GM18951 (cell line): Measurements from ENCODE around the gene NOP53.

ENCODE experiments used
- POLR2A ChIP-seq: IDR thresholded peaks from 4 replicates; pipeline ENCODE4 v1.6.1; 2011; ENCODE audit warnings: mild to moderate bottlenecking; ENCODE audit not compliant: insufficient read length, insufficient read depth; ENCODE audit errors: extremely low read depth
- in situ Hi-C: fragments of 300-500 bp; cut with MboI; formaldehyde crosslinking; loops from one replicate; pipeline ENCODE4 v1.12.0; 2022; ENCODE audit warnings: low sequenced_read_pairs, mixed read lengths, inconsistent platforms; ENCODE audit not compliant: unreplicated experiment

NOP53 gene

DNA sequence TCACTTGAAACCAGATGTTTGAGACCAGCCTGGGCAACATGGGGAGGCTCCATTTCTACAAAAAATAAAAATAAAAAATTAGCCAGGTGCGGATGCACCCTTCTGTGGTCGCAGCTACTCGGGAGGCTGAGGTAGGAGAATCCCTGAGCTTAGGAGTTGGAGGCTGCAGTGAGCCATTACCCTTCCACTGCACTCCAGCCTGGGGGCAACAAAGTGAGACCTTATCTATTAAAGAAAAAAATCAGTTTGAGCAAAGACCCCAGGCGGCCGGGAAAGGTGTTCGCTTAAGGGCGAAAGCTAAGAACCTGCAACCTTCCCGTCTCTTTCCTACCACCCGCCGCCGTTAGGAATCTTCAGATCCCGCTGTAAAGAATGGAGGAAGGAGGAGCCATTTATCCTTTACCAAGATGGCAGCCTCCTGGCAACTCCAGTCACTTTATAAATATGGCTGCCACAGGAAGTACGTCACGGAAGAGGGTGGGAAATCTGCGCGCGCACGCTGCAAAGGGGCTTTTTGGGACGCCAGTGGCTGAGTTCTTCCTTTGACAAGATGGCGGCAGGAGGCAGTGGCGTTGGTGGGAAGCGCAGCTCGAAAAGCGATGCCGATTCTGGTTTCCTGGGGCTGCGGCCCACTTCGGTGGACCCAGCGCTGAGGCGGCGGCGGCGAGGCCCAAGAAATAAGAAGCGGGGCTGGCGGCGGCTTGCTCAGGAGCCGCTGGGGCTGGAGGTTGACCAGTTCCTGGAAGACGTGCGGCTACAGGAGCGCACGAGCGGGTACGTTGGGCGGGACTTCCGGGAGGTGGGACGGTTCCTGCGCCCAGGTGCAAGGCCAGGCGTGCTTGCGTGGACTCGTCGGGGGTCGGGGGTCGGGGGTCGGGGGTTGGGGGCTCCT lies at the start of gene NOP53:
Gene NOP53 (plus strand): TSS at position 537 of the 892 bp plus-strand sequence. CDS start 14 bp downstream, at position 551.
- peak; percentile 88 for TF ChIP-seq POLR2A
- in situ Hi-C loops: no loop called here

- TF ChIP-seq POLR2A: no peak
- in situ Hi-C loops: no loop called here
These were observed 48.7 kb upstream of the NOP53 start for GRCh38 chr19:47696635-47697034.

DNA sequence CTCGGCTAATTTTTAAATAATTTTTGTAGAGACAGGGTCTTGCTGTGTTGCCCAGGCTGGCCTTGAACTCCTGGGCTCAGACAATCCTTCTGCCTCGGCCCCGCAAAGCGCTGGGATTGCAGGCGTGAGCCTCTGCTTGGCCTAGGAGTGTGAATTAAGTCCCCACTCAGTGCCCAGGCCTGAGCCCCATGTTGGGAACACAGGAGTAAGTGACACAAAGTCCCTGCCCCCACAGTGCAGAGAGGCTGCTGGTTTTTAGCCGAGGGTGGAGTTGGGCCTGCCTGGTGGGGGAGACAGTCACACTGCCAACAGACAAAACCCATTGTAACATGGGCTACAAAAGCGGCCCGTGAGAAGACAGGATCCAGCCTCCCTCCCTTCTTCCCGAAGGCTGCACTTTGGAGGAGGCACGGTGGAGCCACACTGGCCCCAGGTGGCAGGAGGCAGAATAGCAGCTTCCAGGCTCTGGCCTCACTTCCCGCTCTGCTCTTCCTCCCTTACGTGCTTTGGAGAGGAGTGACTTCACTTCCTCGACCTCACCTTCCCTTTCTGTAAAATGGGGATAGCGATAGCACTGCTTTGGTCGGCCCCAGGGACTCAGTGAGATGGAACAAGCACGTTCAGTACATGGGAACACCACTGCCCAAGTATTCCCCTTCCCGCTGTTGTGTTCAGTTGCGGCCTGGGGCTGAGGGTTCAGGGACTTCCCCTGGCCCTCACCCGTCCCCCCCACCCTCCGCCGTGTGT lies 47.3 kb upstream of the NOP53 start:
- in situ Hi-C loops: no loop called here

GRCh38 chr19:47698631-47699359 lies 46.6 kb upstream of the NOP53 start:
- no peak for TF ChIP-seq POLR2A
- in situ Hi-C loops: no loop called here

More for the DNA sequence above, 47.3 kb upstream of the NOP53 start:
- TF ChIP-seq POLR2A: no peak

GRCh38 chr19:47699360-47699917 lies 45.9 kb upstream of the NOP53 start:
- in situ Hi-C loops: no loop called here
- no peak for TF ChIP-seq POLR2A

DNA sequence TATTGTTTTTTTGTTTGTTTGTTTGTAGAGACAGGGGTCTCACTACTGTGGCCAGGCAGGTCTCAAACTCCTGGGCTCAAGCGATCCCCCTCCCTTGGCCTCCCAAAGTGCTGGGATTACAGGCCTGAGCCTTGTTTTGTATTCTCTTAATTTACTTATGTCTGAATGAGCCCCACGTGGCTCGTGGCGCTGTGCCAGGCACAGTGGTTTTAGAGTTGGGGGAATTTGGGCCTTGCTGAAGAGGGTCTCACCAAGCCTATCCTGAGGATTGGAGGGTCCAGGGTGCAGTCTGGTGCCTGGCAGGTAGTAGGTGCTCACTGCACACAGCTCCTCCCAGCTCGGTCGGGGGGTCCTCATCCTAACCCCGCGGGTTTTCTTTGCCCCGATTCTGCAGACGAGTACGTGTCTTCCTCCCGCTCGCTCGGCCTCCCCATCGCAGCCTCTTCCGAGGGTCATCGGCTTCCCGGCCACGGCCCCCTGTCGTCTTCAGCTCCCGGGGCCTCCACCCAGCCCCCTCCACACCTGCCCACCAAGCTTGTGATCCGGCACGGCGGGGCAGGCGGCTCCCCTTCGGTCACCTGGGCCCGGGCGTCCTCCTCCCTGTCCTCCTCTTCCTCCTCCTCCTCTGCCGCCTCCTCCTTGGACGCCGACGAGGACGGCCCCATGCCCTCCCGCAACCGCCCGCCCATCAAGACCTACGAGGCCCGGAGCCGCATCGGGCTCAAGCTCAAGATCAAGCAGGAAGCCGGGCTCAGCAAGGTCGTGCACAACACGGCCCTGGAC lies 44.2 kb upstream of the NOP53 start:
- no peak for TF ChIP-seq POLR2A
- in situ Hi-C loops: no loop called here

GRCh38 chr19:47701717-47702552 lies 43.4 kb upstream of the NOP53 start:
- in situ Hi-C loops: no loop called here
- no peak for TF ChIP-seq POLR2A

DNA sequence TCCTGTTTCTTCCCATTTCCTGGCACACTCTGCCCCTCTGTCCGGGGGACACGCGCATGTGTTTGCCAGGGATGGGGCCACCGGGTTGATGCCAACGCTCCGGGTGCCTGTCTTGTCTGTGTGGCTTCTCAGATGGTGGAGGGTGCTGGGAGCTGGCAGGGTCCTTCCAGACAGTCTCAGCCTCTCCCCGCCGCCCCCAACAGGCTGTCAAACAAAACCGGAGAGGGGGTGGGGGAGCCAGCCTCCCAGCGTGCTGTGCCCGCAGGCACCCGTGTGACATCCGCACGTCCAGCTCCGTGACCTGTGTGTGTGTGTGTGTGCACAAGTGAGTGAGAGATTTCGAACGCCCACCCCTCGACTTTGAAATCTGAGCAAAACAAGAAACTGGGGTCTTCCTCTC lies 42.7 kb upstream of the NOP53 start:
- in situ Hi-C loops: no loop called here
- no peak for TF ChIP-seq POLR2A

DNA sequence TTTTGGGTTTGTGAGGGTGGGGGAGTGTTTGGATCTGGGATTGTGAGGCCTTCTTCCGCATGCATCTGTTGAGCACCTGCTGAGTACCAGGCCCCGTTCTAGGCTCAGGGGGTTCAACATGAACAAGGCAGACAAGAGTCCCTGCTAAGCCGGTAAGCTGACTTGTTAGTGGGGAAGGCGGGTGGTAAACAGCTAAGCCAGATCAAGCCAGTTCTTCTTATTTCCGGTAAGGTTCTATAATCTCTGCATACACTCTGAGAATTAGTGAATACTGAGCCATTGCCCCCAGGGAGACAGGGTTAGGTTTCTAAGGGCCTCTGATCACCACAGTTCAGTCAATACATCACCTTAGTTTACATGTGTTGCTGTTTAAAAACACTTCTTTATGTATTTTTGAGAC lies 42.0 kb upstream of the NOP53 start:
- in situ Hi-C loops: no loop called here
- TF ChIP-seq POLR2A: no peak

DNA sequence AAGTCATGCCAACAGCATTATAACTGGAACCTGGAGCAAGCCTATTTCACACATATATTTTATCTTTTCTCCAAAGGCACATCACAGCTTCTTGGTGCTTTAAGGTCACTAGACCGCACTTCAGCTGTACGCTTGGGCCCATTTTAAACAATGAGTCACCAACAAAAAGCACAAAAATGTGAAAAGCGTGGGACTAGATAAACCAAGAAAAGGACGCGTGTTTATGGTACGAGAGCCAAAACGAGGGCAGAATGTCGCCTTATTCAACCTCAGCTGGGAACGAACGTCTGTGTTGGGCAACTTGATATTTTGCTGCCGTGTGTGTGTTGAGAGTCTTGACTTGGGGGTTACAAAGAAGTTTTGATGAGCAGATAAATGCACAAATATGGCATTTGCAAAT lies 41.3 kb upstream of the NOP53 start:
- no peak for TF ChIP-seq POLR2A
- in situ Hi-C loops: no loop called here

- in situ Hi-C loops: loop anchor here (5.0 kb wide), 1 partner anchor 267 kb away; no protein-coding TSS in a partner anchor
- TF ChIP-seq POLR2A: no peak
These were observed 40.7 kb upstream of the NOP53 start for GRCh38 chr19:47704656-47705055.
